Esophagus muscularis mucosa (tissue), 4 donors: Measurements from ENCODE around the gene FAM98A. TPM values are rescaled to one million over a fixed set of nuclear protein-coding genes. Genes with fewer than 3 reads are reported as not detected.

Source experiments
- DNase-seq: peaks from one replicate; pipeline ENCODE4 v3.0.0-alpha.2; 2017; ENCODE audit errors: extremely low spot score
- H3K27ac ChIP-seq, 4 donors: fragments of 200-600 bp; sonication (generic); replicated peaks in 1 of 4; 1 replicate in 3 of 4; 2 replicates in 1 of 4; pipeline ENCODE4 v1.5.1; 2016 to 2019; ENCODE audit warnings: mild to moderate bottlenecking in 1 of 4
- H3K27me3 ChIP-seq, 4 donors: fragments of 200-600 bp; sonication (generic); one replicate each; pipeline versions ENCODE4 v1.5.1 to v1.6.0; 2016 to 2019
- H3K36me3 ChIP-seq, 4 donors: fragments of 200-600 bp; sonication (generic); one replicate each; pipeline ENCODE4 v1.5.1; 2016 to 2019
- H3K4me1 ChIP-seq, 4 donors: fragments of 200-600 bp; sonication (generic); one replicate each; pipeline ENCODE4 v1.5.1; 2016 to 2019
- H3K4me3 ChIP-seq, 4 donors: fragments of 200-600 bp; sonication (generic); 1 replicate in 2 of 4; 2 replicates in 2 of 4; pipeline ENCODE4 v1.5.1; 2016 to 2019; ENCODE audit warnings: mild to moderate bottlenecking in 4 of 4, moderate library complexity in 1 of 4
- H3K9me3 ChIP-seq, 4 donors: fragments of 200-600 bp; sonication (generic); 1 replicate in 3 of 4; 2 replicates in 1 of 4; pipeline ENCODE4 v1.5.1; 2016 to 2019
- EP300 ChIP-seq: sonication (generic); formaldehyde crosslinking; IDR thresholded peaks from one replicate; pipeline ENCODE4 v1.6.1; 2017; ENCODE audit warnings: antibody characterized with exemption
- POLR2A ChIP-seq: fragments of 450-650 bp; IDR thresholded peaks from one replicate; pipeline ENCODE4 v1.6.1; 2017; ENCODE audit warnings: antibody characterized with exemption, moderate library complexity, mild to moderate bottlenecking, low read depth
- POLR2AphosphoS5 ChIP-seq, 2 donors: sonication (generic); formaldehyde crosslinking; IDR thresholded peaks; one replicate each; pipeline ENCODE4 v1.6.1; 2017; ENCODE audit warnings: antibody characterized with exemption in 2 of 2
- WGBS: methylation state at CpG from one replicate; pipeline ENCODE4 v1.1.5; 2018; 5-methylcytosine and 5-hydroxymethylcytosine counted together
- intact Hi-C: fragments of 100-400 bp; cut with DNase I; formaldehyde crosslinking; loops from one replicate; pipeline ENCODE4 v1.15.1; 2023
- total RNA-seq, 4 donors: library from RNA; depleted of rRNA; stranded (reverse); fragments of >200 nt; gene quantifications; one replicate each; pipeline versions ENCODE4 v1.1.0 to v1.2.1, GENCODE V29; 2016
- TF ChIP-seq, protein P1 (sequence below), 3 experiments: fragments of 200-600 bp in 2 of 3; fragments of 450-650 bp in 1 of 3; sonication (generic) in 2 of 3; IDR thresholded peaks; one replicate each; pipeline ENCODE4 v1.5.1; 2017 to 2019; ENCODE audit warnings: antibody characterized with exemption in 3 of 3, mild to moderate bottlenecking in 2 of 3, moderate library complexity in 1 of 3

The FAM98A gene
- total RNA-seq, 4 donors from 2014 or later, result 32.0 to 337 (median 50.3) TPM

GRCh38 chr2:33577084-33577483, 22.0 kb downstream of the FAM98A start:
- Histone ChIP-seq H3K27ac (peak overlapping the region in 1 of 4 donors; percentile 6), H3K9me3 (no peaks in the 10 kb centered on the region), H3K4me1 (peaks cover 0 to 12% (median 3%) of the 10 kb centered on the region in 4 donors), H3K4me3 (no peak overlapping the region), H3K27me3 (no peaks in the 10 kb centered on the region), H3K36me3 (no peaks in the 10 kb centered on the region)
- intact Hi-C loops, result no loop called here
- WGBS, result 87% methylated on average over 8 of the region's 8 CpGs
- TF ChIP-seq, protein P1, sequence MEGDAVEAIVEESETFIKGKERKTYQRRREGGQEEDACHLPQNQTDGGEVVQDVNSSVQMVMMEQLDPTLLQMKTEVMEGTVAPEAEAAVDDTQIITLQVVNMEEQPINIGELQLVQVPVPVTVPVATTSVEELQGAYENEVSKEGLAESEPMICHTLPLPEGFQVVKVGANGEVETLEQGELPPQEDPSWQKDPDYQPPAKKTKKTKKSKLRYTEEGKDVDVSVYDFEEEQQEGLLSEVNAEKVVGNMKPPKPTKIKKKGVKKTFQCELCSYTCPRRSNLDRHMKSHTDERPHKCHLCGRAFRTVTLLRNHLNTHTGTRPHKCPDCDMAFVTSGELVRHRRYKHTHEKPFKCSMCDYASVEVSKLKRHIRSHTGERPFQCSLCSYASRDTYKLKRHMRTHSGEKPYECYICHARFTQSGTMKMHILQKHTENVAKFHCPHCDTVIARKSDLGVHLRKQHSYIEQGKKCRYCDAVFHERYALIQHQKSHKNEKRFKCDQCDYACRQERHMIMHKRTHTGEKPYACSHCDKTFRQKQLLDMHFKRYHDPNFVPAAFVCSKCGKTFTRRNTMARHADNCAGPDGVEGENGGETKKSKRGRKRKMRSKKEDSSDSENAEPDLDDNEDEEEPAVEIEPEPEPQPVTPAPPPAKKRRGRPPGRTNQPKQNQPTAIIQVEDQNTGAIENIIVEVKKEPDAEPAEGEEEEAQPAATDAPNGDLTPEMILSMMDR (IDR thresholded peaks at IDR 0.05), result no peak
- TF ChIP-seq POLR2AphosphoS5 (IDR thresholded peaks at IDR 0.05), result no peak
- no peak for DNase-seq

GRCh38 chr2:33573657-33574056, 25.4 kb downstream of the FAM98A start:
- TF ChIP-seq POLR2A (no peak), EP300 (no peak), POLR2AphosphoS5 (IDR thresholded peaks at IDR 0.05) (no peak)
- TF ChIP-seq, protein P1 (IDR thresholded peaks at IDR 0.05), result no peak
- Histone ChIP-seq H3K36me3 (no peaks in the 10 kb centered on the region), H3K4me3 (no peak overlapping the region), H3K9me3 (no peaks in the 10 kb centered on the region), H3K27me3 (no peaks in the 10 kb centered on the region), H3K27ac (no peak overlapping the region), H3K4me1 (peaks cover 0 to 7% (median 2%) of the 10 kb centered on the region in 4 donors)
- 97% methylated on average over 6 of the region's 6 CpGs for WGBS
- DNase-seq, result no peak
- intact Hi-C loops, result no loop called here

- no peaks in the 10 kb centered on the region for H3K27me3 ChIP-seq
- peaks cover 0 to 11% (median 10%) of the 10 kb centered on the region in 4 donors for H3K4me1 ChIP-seq
- no peak for DNase-seq
- intact Hi-C loops, result no loop called here
- no peak for TF ChIP-seq POLR2A
- no peak for TF ChIP-seq EP300
- TF ChIP-seq POLR2AphosphoS5 (IDR thresholded peaks at IDR 0.05), result no peak
- TF ChIP-seq, protein P1 (IDR thresholded peaks at IDR 0.05), result no peak
- H3K36me3 ChIP-seq, result no peaks in the 10 kb centered on the region
- no peaks in the 10 kb centered on the region for H3K9me3 ChIP-seq
- WGBS, result 83% methylated on average over 2 of the region's 2 CpGs
- no peak overlapping the region for H3K27ac ChIP-seq
- no peak overlapping the region for H3K4me3 ChIP-seq
Observed at GRCh38 chr2:33570681-33571080, 28.4 kb downstream of the FAM98A start.

- TF ChIP-seq POLR2A (no peak), EP300 (no peak), POLR2AphosphoS5 (IDR thresholded peaks at IDR 0.05) (no peak)
- TF ChIP-seq, protein P1 (IDR thresholded peaks at IDR 0.05), result no peak
- H3K36me3 ChIP-seq, result peaks cover 0 to 40% (median 5%) of the 10 kb centered on the region in 4 donors
- no peaks in the 10 kb centered on the region for H3K27me3 ChIP-seq
- peaks cover 0 to 1% (median 0%) of the 10 kb centered on the region in 4 donors for H3K4me1 ChIP-seq
- no peaks in the 10 kb centered on the region for H3K9me3 ChIP-seq
- no peak overlapping the region for H3K27ac ChIP-seq
- intact Hi-C loops, result no loop called here
- no peak overlapping the region for H3K4me3 ChIP-seq
- no peak for DNase-seq
Observed at GRCh38 chr2:33561872-33562271, 37.2 kb downstream of the FAM98A start.

DNA sequence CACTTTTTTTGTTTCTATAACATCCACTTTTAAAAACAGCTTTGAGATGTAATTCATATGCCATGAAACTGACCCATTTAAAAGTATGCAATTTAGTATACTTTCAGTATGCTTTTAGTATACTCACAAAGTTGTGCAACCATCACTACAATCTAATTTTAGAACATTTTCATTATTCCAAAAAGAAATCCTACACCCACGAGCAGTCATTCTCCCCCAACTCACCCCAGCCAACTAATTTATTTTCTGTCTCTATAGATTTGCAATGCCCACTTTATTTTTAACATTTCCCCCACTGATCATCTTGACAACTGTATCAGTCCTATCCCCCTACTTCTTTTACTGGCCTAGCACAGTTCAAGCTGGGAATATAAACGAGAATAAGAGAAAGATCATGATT, 39.1 kb downstream of the FAM98A start:
- H3K36me3 ChIP-seq, result peaks cover 0 to 38% (median 5%) of the 10 kb centered on the region in 4 donors
- intact Hi-C loops, result no loop called here
- H3K4me1 ChIP-seq, result peaks cover 0 to 5% (median 0%) of the 10 kb centered on the region in 4 donors
- no peak overlapping the region for H3K27ac ChIP-seq
- TF ChIP-seq, protein P1 (IDR thresholded peaks at IDR 0.05), result no peak
- TF ChIP-seq POLR2A (no peak), POLR2AphosphoS5 (IDR thresholded peaks at IDR 0.05) (no peak), EP300 (no peak)
- WGBS, result 64% methylated on average over 2 of the region's 2 CpGs
- no peaks in the 10 kb centered on the region for H3K27me3 ChIP-seq
- no peak for DNase-seq
- H3K9me3 ChIP-seq, result no peaks in the 10 kb centered on the region
- no peak overlapping the region for H3K4me3 ChIP-seq
